GM18858 (cell line): ENCODE measurements around the gene UNC13B.
"Not testable (repeated sequence)": the region's sequence is repeated elsewhere in the genome, so short reads cannot be mapped to it uniquely, and the experiment has no call there.

Experiments used
- ATAC-seq: cut with Tn5 transposase; IDR thresholded peaks from one replicate; pipeline ENCODE4 v1.9.1; 2021; ENCODE audit not compliant: unreplicated experiment

UNC13B gene

DNA sequence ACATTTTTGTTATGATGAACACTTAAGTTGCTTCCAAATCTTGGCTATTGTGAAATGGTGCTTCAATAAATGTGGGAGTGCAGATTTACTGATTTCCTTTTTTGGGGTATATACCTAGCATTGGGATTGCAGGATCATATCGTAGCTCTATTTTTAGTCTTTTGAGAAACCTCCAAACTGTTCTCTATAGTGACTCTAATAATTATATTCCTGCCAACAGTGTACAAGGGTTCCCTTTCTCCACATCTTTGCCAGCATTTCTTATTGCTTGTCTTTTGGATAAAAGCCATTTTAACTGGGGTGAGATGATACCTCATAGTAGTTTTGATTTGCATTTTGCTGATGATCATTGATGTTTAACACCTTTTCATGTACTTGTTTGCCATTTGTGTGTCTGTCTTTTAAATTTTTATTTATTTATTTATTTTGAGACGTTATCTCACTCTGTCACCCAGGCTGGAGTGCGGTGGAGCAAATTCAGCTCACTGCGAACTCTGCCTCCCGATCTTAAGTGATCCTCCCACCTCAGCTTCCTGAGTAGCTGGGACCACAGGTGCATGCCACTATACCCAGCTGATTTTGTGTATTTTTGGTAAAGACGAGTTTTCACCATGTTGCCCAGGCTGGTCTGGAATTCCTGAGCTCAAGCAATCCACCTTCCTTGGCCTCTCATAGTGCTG, 59.0 kb downstream of the UNC13B start:
- ATAC-seq = no peak

GRCh38 chr9:35225677-35226076, 63.9 kb downstream of the UNC13B start:
- no peak for ATAC-seq

- ATAC-seq = no peak
These were observed 64.8 kb downstream of the UNC13B start for GRCh38 chr9:35226651-35227050.

- ATAC-seq = no peak
These were observed 65.5 kb downstream of the UNC13B start for GRCh38 chr9:35227284-35227683.

- no peak for ATAC-seq
These were observed 67.4 kb downstream of the UNC13B start for GRCh38 chr9:35229066-35229778.

DNA sequence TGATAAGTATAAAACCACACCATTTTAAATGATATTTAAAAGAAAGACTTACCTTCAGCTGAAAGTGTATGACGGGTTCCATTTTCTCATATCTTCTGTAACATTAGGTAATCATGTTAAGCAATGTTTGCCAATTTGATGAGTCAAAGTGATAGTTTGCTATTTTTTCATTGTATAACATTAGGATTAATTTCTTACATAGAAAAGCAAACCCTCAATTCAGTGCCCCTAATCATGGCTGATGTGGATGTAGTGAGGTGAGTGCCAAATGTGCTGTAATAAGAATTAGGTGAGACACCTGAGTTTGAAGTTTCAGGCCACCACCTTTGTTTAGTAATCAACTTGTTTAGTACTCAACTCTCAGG, 68.0 kb downstream of the UNC13B start:
- ATAC-seq = no peak

- ATAC-seq = no peak
These were observed 71.2 kb downstream of the UNC13B start for GRCh38 chr9:35232867-35233544.

DNA sequence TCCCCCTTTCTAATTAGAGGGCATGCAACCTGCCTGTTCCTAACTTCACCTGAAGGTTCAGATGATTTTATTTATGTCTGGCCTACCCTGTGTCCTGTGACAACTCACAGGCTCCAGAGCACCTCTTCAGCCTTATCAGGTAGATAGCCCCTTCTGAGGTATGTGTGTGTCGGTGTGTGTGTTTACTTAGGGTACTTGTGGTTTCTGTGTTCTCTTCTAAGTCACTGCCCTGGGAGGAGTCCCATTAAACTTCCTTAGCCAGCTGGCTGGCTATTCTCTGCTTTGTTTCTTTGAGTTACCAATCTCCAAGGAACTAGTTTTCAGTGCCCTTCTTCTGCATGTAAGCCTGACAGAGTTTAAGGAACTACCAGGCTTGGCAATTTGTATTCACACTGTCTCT, 74.9 kb downstream of the UNC13B start:
- no peak for ATAC-seq

DNA sequence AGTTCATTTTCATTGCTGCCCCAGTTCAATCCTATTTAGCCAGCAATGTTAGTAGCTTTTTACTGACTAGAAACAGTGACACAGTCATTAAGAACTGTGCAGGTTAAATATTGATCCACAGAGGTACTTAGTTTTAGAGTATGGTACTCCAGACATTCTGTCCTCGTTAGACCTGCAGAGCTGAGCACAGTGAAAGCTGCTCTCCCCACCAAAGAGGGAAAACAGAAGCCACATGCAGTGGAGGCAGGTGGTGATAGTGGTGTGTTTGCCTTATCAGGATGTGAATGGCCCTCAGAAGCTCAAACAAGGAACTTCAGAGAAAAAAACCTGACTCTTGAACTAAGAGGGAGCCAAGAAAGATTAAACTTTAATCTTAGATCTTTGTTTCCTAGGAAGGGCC, 75.5 kb downstream of the UNC13B start:
- no peak for ATAC-seq

DNA sequence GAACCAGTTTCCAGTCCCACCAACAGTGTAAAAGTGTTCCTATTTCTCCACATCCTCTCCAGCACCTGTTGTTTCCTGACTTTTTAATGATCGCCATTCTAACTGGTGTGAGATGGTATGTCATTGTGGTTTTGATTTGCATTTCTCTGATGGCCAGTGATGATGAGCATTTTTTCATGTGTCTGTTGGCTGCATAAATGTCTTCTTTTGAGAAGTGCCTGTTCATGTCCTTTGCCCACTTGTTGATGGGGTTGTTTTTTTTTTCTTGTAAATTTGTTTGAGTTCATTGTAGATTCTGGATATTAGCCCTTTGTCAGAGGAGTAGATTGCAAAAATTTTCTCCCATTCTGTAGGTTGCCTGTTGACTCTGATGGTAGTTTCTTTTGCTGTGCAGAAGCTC, 84.1 kb downstream of the UNC13B start:
- ATAC-seq = not testable (repeated sequence)

DNA sequence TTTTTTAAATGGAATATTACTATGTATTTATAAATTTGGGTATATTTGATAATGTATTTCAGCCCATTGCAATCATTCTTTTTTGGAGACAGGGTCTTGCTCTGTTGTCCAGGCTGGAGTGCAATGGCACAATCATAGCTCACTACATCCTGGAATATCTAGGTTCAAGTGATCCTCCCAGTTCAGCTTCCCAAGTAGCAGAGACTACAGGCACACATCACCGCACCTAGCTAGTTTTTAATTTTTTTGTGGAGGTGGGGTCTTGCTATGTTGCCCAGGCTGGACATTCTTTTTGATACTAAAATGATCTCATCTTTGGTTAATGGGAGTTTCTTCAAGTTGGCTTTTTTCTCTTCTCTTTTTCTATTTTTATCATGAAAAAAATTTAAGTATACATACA, 91.3 kb downstream of the UNC13B start:
- no peak for ATAC-seq

DNA sequence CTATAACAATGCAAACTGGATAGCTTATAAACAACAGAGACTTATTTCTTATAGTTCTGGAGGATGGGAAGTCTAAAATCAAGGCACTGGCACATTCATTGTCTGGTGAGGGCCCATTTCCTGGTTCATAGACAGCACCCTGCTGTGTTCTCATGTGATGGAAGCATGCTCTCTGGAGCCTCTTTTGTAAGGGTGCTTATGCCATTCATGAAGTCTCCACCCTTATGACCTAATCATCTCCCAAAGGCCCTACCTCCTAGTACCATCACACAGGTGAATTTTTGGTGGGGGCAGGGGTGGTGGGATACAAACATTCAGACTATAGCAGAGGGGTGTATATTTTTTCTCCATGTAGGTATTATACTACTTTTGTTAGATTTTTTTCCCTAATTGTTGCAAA, 92.4 kb downstream of the UNC13B start:
- no peak for ATAC-seq

DNA sequence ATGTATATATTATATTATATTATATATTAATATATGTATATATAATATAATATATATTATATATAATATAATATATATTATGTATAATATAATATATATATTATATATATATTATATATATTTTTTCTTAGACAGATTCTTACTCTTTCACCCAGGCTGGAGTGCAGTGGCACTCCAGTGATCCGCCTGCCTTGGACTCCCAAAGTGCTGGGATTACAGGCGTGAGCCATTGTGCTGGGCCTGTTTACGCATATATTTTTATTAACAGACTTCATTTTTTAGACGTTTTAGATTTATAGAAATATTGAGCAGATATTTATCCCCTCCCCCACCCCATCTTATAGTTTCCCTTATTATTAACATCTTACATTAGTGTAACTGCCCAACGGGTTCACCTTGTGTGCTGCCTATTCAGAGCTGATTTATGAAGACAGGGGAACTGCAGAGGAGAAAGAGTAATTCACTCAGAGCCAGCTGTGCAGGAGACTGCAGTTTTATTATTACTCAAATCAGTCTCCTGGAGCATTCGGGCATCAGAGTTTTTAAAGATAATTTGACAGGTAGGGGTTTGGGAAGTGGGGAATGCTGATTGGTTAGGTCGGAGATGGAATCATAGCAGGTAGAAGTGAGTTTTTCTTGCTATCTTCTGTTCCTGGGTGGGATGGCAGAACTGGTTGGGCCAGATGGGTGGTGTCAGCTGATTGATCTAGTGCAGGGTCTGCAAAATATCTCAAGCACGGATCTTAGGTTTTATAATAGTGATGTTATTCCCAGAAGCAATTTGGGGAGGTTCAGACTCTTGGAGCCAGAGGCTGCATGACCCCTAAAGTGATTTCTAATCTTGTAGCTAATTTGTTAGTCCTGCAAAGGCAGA, 93.4 kb downstream of the UNC13B start:
- ATAC-seq = no peak

- no peak for ATAC-seq
These were observed 96.3 kb downstream of the UNC13B start for GRCh38 chr9:35257986-35258659.

DNA sequence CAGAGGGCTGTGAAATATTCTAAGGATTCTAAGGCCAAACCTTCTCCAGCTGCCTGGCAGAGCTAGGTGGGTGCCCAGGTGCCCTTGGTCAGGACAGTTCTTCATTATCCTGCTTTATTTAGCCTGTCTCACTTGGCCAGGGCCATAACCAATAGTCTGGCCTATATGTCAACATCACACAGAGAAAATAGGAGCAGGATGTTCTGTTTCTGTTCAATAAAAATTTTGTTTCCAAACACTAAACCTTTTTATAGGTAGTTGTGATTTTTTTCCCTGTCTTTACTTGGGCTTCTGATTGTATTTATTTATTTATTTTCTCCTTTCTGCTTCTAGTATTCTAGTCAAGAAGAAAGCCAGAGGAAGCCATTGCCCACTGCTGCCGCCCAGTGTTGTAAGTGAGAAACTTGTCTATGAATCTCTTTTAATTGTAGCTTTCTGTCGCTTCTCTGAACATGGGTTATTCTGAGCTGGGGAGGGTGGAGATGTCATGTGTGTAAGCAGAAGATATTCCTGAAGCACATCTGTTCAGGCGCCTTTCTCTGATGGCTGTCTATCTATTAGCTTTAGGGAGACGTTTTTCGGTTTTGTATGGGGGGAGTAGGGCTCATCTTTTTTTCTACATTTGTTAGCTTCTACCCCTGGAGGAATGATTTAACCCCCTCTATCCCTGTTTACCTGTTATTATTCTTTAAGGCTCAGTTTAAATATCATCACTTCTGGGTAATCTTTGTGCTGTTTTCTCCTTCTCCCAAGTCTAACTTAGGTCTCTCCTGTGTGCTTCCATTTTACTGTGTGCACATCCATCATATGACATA, 97.1 kb downstream of the UNC13B start:
- no peak for ATAC-seq

- ATAC-seq = no peak
These were observed 98.4 kb downstream of the UNC13B start for GRCh38 chr9:35260186-35260585.

GRCh38 chr9:35262064-35262463, 100.3 kb downstream of the UNC13B start:
- ATAC-seq = no peak

GRCh38 chr9:35267710-35268109, 105.9 kb downstream of the UNC13B start:
- no peak for ATAC-seq

- no peak for ATAC-seq
These were observed 108.1 kb downstream of the UNC13B start for GRCh38 chr9:35269919-35270318.

DNA sequence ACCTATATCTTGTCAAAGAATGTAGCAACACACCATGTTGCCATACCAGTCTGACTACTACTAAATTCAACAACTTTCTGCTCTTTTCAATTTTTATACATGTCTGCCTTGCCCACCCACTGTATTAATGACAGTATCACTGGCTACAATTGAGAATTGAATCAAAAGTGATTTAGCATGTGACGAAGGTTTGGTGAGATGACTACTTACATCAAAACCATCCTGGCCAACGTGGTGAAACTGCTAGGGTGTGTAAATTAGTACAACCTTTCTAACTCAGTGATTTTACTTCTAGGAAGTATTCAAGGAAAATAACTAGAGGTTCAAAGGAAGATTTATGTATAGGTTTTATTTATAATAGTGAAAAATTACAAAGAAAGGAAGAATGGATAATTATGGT, 109.8 kb downstream of the UNC13B start:
- no peak for ATAC-seq
